Measurements from ENCODE around the gene CMTM8.

The CMTM8 gene

DNA sequence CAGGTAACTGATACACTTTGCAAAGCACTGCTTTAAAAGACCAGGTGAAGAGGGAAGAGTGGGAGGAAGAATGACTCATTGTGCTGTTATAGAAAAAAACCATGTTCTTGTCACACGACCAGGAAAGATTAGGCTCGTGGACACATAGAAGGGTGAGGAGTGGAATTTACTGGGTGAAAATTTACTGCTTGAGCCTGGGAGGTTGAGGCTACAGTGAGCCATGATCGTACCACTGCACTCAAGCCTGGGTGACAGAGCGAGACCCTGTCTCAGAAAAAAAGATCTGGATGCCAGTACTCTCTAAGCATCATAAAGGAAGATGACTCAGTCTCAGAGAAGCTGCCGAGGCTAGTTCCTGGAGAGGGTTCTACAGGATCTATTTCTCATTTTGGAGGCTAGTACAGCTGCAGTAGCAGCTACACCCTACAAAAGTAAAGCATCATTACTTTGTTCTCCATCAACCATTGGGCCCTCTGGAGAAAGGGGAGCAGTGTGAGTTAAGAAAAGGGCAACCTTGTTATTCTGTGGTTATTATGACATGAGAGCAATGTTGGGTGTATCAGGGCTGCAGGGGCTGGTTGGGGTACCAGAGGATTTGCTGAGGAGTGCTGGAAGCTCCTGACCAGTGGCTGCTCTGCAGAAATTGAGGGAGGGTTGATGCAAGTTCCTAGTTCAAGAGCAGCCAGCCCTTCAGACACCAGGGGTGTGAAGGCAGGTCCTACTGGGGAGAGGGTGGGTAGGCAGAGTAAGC is 75.4 kb downstream of the CMTM8 start:
- TF ChIP-seq TAF1 (IDR thresholded peaks at IDR 0.05; ENCODE audit: borderline replicate concordance, insufficient read depth, low read length) (no peak), SIN3A (IDR thresholded peaks at IDR 0.05; ENCODE audit: borderline replicate concordance, insufficient read depth, low read length) (no peak), FOXP2 (optimal IDR thresholded peaks at IDR 0.05; ENCODE audit: borderline replicate concordance, extremely low read depth, extremely low read length, insufficient read depth) (no peak), REST (IDR thresholded peaks at IDR 0.05; ENCODE audit: insufficient read depth in 1 of 2, low read depth in 2 of 2, low read length in 2 of 2) (no peak), POLR2AphosphoS5 (IDR thresholded peaks at IDR 0.05; ENCODE audit: low read depth, low read length) (no peak)

DNA sequence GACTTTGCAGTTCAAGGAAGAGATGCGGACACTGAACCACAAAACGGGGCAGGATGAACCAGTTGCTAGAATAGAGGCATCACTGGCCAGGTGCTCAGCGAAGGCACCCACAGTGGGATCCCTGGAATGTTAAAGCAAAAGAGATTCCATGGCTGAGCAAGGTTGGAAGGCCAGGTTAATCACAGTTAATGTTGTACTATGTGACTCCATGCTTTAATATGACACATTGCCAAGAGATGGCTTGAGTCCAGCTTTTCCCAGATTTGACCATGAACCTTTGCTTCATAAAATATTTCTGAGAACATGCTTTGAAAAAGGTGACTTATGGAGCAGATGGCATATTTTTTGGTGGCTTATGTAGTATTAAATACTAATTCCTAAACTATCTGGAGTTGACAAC is 77.0 kb downstream of the CMTM8 start:
- TF ChIP-seq TAF1 (IDR thresholded peaks at IDR 0.05; ENCODE audit: borderline replicate concordance, insufficient read depth, low read length) = no peak
- TF ChIP-seq FOXP2 (optimal IDR thresholded peaks at IDR 0.05; ENCODE audit: borderline replicate concordance, extremely low read depth, extremely low read length, insufficient read depth) = no peak
- no peak for TF ChIP-seq POLR2AphosphoS5 (IDR thresholded peaks at IDR 0.05; ENCODE audit: low read depth, low read length)
- no peak for TF ChIP-seq SIN3A (IDR thresholded peaks at IDR 0.05; ENCODE audit: borderline replicate concordance, insufficient read depth, low read length)
- TF ChIP-seq REST (IDR thresholded peaks at IDR 0.05; ENCODE audit: insufficient read depth in 1 of 2, low read depth in 2 of 2, low read length in 2 of 2) = no peak

DNA sequence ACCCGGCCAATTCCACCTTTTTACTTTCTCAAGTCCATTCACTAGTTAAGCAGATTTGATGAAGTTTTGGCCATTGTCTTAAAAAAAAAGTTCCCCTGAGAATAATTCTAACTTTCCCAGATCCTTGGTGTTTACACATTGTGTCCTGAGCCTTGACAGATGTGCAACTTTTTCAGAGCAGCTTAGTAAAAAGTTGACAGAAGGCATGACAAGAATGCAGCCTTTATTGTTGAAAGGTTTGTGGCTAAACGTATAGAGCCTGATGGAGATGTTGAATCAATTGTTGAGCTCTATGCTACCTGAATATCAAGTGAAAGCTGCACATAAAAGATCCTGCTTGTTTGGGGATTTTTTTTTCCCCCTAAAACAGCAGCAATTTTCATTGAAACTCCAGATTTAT is 77.8 kb downstream of the CMTM8 start:
- TF ChIP-seq REST (IDR thresholded peaks at IDR 0.05; ENCODE audit: insufficient read depth in 1 of 2, low read depth in 2 of 2, low read length in 2 of 2) = no peak
- no peak for TF ChIP-seq POLR2AphosphoS5 (IDR thresholded peaks at IDR 0.05; ENCODE audit: low read depth, low read length)
- no peak for TF ChIP-seq SIN3A (IDR thresholded peaks at IDR 0.05; ENCODE audit: borderline replicate concordance, insufficient read depth, low read length)
- TF ChIP-seq TAF1 (IDR thresholded peaks at IDR 0.05; ENCODE audit: borderline replicate concordance, insufficient read depth, low read length) = no peak
- no peak for TF ChIP-seq FOXP2 (optimal IDR thresholded peaks at IDR 0.05; ENCODE audit: borderline replicate concordance, extremely low read depth, extremely low read length, insufficient read depth)

- no peak for TF ChIP-seq SIN3A (IDR thresholded peaks at IDR 0.05; ENCODE audit: borderline replicate concordance, insufficient read depth, low read length)
- no peak for TF ChIP-seq TAF1 (IDR thresholded peaks at IDR 0.05; ENCODE audit: borderline replicate concordance, insufficient read depth, low read length)
- TF ChIP-seq REST (IDR thresholded peaks at IDR 0.05; ENCODE audit: insufficient read depth in 1 of 2, low read depth in 2 of 2, low read length in 2 of 2) = no peak
- no peak for TF ChIP-seq POLR2AphosphoS5 (IDR thresholded peaks at IDR 0.05; ENCODE audit: low read depth, low read length)
- TF ChIP-seq FOXP2 (optimal IDR thresholded peaks at IDR 0.05; ENCODE audit: borderline replicate concordance, extremely low read depth, extremely low read length, insufficient read depth) = no peak
These were observed 78.5 kb downstream of the CMTM8 start for GRCh38 chr3:32316976-32317375.
